SK-N-MC (cell line): ENCODE results near the gene KCNQ1.

ENCODE experiments used
- EZH2 ChIP-seq: fragments of 200-600 bp; sonication (generic); IDR thresholded peaks from one replicate; pipeline ENCODE4 v1.6.1; 2017; ENCODE audit warnings: antibody characterized with exemption
- POLR2AphosphoS5 ChIP-seq: IDR thresholded peaks from 2 replicates; pipeline ENCODE4 v1.6.1; 2012; ENCODE audit warnings: mild to moderate bottlenecking, low read depth, low read length, borderline replicate concordance

DNA sequence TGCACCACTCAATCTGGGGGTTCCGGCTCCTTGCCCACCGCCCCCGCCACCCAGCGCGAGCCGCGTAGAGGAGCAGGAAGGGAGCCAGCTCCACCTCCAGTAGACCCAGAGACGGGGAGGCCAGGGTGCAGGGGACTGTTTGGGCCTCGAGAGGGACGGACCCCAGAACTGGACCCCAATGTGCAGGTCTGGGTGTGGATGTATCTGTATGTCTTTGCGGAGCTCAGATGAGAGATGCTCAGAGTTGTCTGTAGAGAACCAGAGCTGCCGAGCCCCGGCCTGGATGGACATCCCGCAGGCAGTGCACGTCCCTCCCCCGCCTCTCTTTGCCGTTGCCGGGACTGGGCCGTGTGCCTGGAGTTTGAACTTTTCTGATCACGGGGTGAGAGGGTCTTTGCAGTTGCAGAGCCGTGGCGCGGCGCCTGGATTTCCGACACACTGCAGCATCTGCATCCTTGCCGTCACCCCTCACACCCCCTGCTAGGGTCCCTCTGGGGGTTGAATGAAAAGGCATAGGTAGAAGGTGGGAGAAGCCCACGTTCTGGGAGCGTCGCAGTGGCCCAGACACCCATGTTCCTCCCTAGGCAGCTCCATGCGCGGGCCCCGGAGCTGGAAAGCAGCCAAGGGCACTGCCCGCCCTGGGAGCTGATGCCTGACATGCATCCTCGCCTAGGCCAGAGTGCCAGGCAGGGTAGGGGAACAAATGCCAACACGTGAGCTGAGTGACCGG, 105.2 kb downstream of the KCNQ1 start:
- TF ChIP-seq POLR2AphosphoS5 (no peak), EZH2 (no peak)
